HepG2 (cell line): Measurements from ENCODE around the gene FSD1. TPM values are rescaled to one million over a fixed set of nuclear protein-coding genes. Genes with fewer than 3 reads are reported as not detected.
A peak's percentile ranks its signal among the peaks of the same experiment; 100 is the strongest.

ENCODE experiments used
- CHD2 ChIP-seq: IDR thresholded peaks from 2 replicates; pipeline ENCODE4 v1.6.1; 2011; ENCODE audit warnings: low read depth, low read length, improper control_type of control experiment
- EED ChIP-seq: sonication (generic); formaldehyde crosslinking; IDR thresholded peaks from 2 replicates; pipeline ENCODE4 v1.5.0; 2020; ENCODE audit warnings: mild to moderate bottlenecking, missing genetic modification reagents
- FOXO1 ChIP-seq: sonication (generic); formaldehyde crosslinking; IDR thresholded peaks from 2 replicates; pipeline ENCODE4 v1.4.0; 2020; ENCODE audit warnings: missing genetic modification reagents
- GATAD2A ChIP-seq: IDR thresholded peaks from 2 replicates; pipeline ENCODE4 v1.6.1; 2016
- HOXA7 ChIP-seq: sonication (generic); formaldehyde crosslinking; IDR thresholded peaks from 2 replicates; pipeline ENCODE4 v1.8.1; 2022; ENCODE audit warnings: mild to moderate bottlenecking, missing genetic modification reagents, moderate library complexity
- MAZ ChIP-seq, 2 experiments: sonication (generic) in 1 of 2; formaldehyde crosslinking in 1 of 2; IDR thresholded peaks; 2 replicates each; pipeline versions ENCODE4 v1.5.0 to v1.6.1; 2012 to 2020; ENCODE audit warnings: low read depth in 2 of 2, mild to moderate bottlenecking in 2 of 2, borderline replicate concordance in 1 of 2, improper control_type of control experiment in 1 of 2, low read length in 1 of 2, missing genetic modification reagents in 1 of 2, moderate library complexity in 1 of 2
- NFIB ChIP-seq: sonication (generic); formaldehyde crosslinking; IDR thresholded peaks from 2 replicates; pipeline ENCODE4 v1.9.0; 2021; ENCODE audit warnings: missing genetic modification reagents, mild to moderate bottlenecking, borderline replicate concordance
- NR2C2 ChIP-seq: sonication (generic); formaldehyde crosslinking; IDR thresholded peaks from 2 replicates; pipeline ENCODE4 v1.4.0; 2020; ENCODE audit warnings: missing genetic modification reagents, mild to moderate bottlenecking, moderate library complexity, borderline replicate concordance
- PBX3 ChIP-seq: sonication (generic); formaldehyde crosslinking; IDR thresholded peaks from 2 replicates; pipeline ENCODE4 v1.8.1; 2023; ENCODE audit warnings: missing genetic modification reagents, inconsistent platforms, borderline replicate concordance
- POLR2A ChIP-seq, 2 experiments: IDR thresholded peaks; 2 replicates each; pipeline ENCODE4 v1.6.1; 2011; ENCODE audit warnings: low read depth in 2 of 2, low read length in 2 of 2, mild to moderate bottlenecking in 1 of 2, moderate library complexity in 1 of 2; ENCODE audit not compliant: insufficient read depth in 1 of 2
- REPIN1 ChIP-seq: sonication (generic); formaldehyde crosslinking; IDR thresholded peaks from 2 replicates; pipeline ENCODE4 v1.8.0; 2022; ENCODE audit warnings: missing genetic modification reagents, low read depth, mild to moderate bottlenecking, borderline replicate concordance
- RNF219 ChIP-seq: sonication (generic); formaldehyde crosslinking; IDR thresholded peaks from 2 replicates; pipeline ENCODE4 v1.5.0; 2020; ENCODE audit warnings: mild to moderate bottlenecking, missing genetic modification reagents
- TGIF2 ChIP-seq: IDR thresholded peaks from 2 replicates; pipeline ENCODE4 v1.6.1; 2016; ENCODE audit warnings: control low read depth, missing compliant biosample characterization
- THAP11 ChIP-seq: IDR thresholded peaks from 2 replicates; pipeline ENCODE4 v1.6.1; 2016; ENCODE audit warnings: missing biosample characterization, missing genetic modification reagents
- ZKSCAN1 ChIP-seq: fragments of 150-350 bp; IDR thresholded peaks from 2 replicates; pipeline ENCODE4 v1.6.1; 2014; ENCODE audit warnings: low read length
- ZMYM4 ChIP-seq: sonication (generic); formaldehyde crosslinking; IDR thresholded peaks from 2 replicates; pipeline ENCODE4 v1.8.1; 2023; ENCODE audit warnings: mild to moderate bottlenecking, missing genetic modification reagents
- ZNF317 ChIP-seq: sonication (generic); formaldehyde crosslinking; IDR thresholded peaks from 2 replicates; pipeline ENCODE4 v1.5.0; 2020; ENCODE audit warnings: mild to moderate bottlenecking, missing genetic modification reagents
- ZNF326 ChIP-seq: sonication (generic); formaldehyde crosslinking; IDR thresholded peaks from 2 replicates; pipeline ENCODE4 v1.4.0; 2020; ENCODE audit warnings: missing genetic modification reagents, borderline replicate concordance
- ZNF503 ChIP-seq: sonication (generic); formaldehyde crosslinking; IDR thresholded peaks from 2 replicates; pipeline ENCODE4 v1.4.0; 2020; ENCODE audit warnings: missing genetic modification reagents
- ZNF530 ChIP-seq: sonication (generic); formaldehyde crosslinking; IDR thresholded peaks from 2 replicates; pipeline ENCODE4 v1.5.0; 2020; ENCODE audit warnings: low read depth, mild to moderate bottlenecking, missing genetic modification reagents
- ZNF547 ChIP-seq: sonication (generic); formaldehyde crosslinking; IDR thresholded peaks from 2 replicates; pipeline ENCODE4 v1.5.1; 2020; ENCODE audit warnings: mild to moderate bottlenecking, missing genetic modification reagents
- ZNF589 ChIP-seq: sonication (generic); formaldehyde crosslinking; conservative IDR thresholded peaks from 2 replicates; pipeline ENCODE4 v1.8.0; 2022; ENCODE audit warnings: mild to moderate bottlenecking, moderate library complexity, missing genetic modification reagents
- ZNF607 ChIP-seq: sonication (generic); formaldehyde crosslinking; IDR thresholded peaks from 2 replicates; pipeline ENCODE4 v1.5.1; 2020; ENCODE audit warnings: missing genetic modification reagents, mild to moderate bottlenecking, borderline replicate concordance
- ZNF616 ChIP-seq: sonication (generic); formaldehyde crosslinking; IDR thresholded peaks from 2 replicates; pipeline ENCODE4 v1.5.0; 2020; ENCODE audit warnings: low read depth, mild to moderate bottlenecking, missing genetic modification reagents
- ZNF652 ChIP-seq: IDR thresholded peaks from 2 replicates; pipeline ENCODE4 v1.6.1; 2016; ENCODE audit warnings: low read depth, borderline replicate concordance
- ZNF839 ChIP-seq: sonication (generic); formaldehyde crosslinking; IDR thresholded peaks from 2 replicates; pipeline ENCODE4 v1.4.0; 2020; ENCODE audit warnings: missing genetic modification reagents, mild to moderate bottlenecking, borderline replicate concordance
- ZSCAN9 ChIP-seq: IDR thresholded peaks from 2 replicates; pipeline ENCODE4 v1.6.1; 2016; ENCODE audit warnings: borderline replicate concordance
- polyA plus RNA-seq, 8 experiments: library from polyadenylated mRNA; depleted of rRNA in 3 of 8; stranded (reverse) in 7 of 8; unstranded in 1 of 8; fragments of >200 nt; fragmentation: Illumina TruSeq in 4 of 8; extraction: Trizol in 4 of 8; gene quantifications; 2 replicates each; pipeline versions ENCODE4 v1.2.1 to v1.2.3, GENCODE V29; 2011 to 2016; ENCODE audit warnings: low read depth in 4 of 8, missing spikeins in 1 of 8, mixed read lengths in 1 of 8; ENCODE audit not compliant: insufficient read depth in 1 of 8
- total RNA-seq, 5 experiments: library from RNA; depleted of rRNA; stranded (reverse); fragments of >200 nt; fragmentation: Illumina TruSeq; extraction: Trizol; gene quantifications; 2 replicates each; pipeline ENCODE4 v1.2.3, GENCODE V29; 2016; ENCODE audit warnings: low read depth in 1 of 5

FSD1 gene
- total and polyA plus RNA-seq, 2 of the 13 experiments (the other 11 are each of a cell fraction or from before 2014, with no cell fraction given), result 0.29 to 0.66 TPM

- no peak for TF ChIP-seq ZNF326 (CRISPR knock-in tag)
- TF ChIP-seq ZNF607 (CRISPR knock-in tag), result 0 out of 2 replicates have a peak, but pooled peaks have one; percentile 41
- no peak for TF ChIP-seq PBX3
- no peak for TF ChIP-seq ZNF530 (CRISPR knock-in tag)
- TF ChIP-seq THAP11, result peak; percentile 35; the same call in 1 of the 2 replicates
- TF ChIP-seq ZMYM4 (CRISPR knock-in tag), result peak; percentile 60
- TF ChIP-seq HOXA7 (CRISPR knock-in tag), result no peak
- TF ChIP-seq ZKSCAN1, result no peak
- TF ChIP-seq ZNF317 (CRISPR knock-in tag), result no peak
- no peak for TF ChIP-seq REPIN1
- TF ChIP-seq ZNF547 (CRISPR knock-in tag), result peak; percentile 19; the same call in 1 of the 2 replicates
- no peak for TF ChIP-seq ZNF839 (CRISPR knock-in tag)
- no peak for TF ChIP-seq NR2C2
- TF ChIP-seq CHD2, result no peak
- no peak for TF ChIP-seq ZNF589 (CRISPR knock-in tag)
- TF ChIP-seq NFIB (CRISPR knock-in tag), result no peak
- TF ChIP-seq TGIF2 (CRISPR knock-in tag), result no peak
- TF ChIP-seq GATAD2A (CRISPR knock-in tag), result 0 out of 2 replicates have a peak, but pooled peaks have one; percentile 13
- TF ChIP-seq EED (CRISPR knock-in tag), result no peak
- no peak for TF ChIP-seq ZSCAN9
- TF ChIP-seq MAZ (IDR thresholded peaks at IDR 0.05; ENCODE audit: borderline replicate concordance, low read depth, low read length), result no peak
- TF ChIP-seq MAZ (CRISPR knock-in tag; IDR thresholded peaks at IDR 0.05; ENCODE audit: low read depth), result no peak
- peak; percentile 99 for TF ChIP-seq ZNF652 (CRISPR knock-in tag)
- TF ChIP-seq RNF219 (CRISPR knock-in tag), result no peak
- TF ChIP-seq POLR2A (IDR thresholded peaks at IDR 0.05; ENCODE audit: insufficient read depth in 1 of 2, low read depth in 2 of 2, low read length in 2 of 2), result no peak
- TF ChIP-seq ZNF616 (CRISPR knock-in tag), result 0 out of 2 replicates have a peak, but pooled peaks have one; percentile 31
- TF ChIP-seq FOXO1 (CRISPR knock-in tag), result no peak
- no peak for TF ChIP-seq ZNF503 (CRISPR knock-in tag)
These were observed 20.0 kb upstream of the FSD1 start (continued) for GRCh38 chr19:4284176-4284958.
